Measurements from ENCODE around the gene FARS2.

- TF ChIP-seq ZBTB1 (CRISPR knock-in tag; IDR thresholded peaks at IDR 0.05; ENCODE audit: borderline replicate concordance, low read depth) (no peak), ARNT (IDR thresholded peaks at IDR 0.05) (no peak), ZFX (CRISPR knock-in tag; IDR thresholded peaks at IDR 0.05) (no peak), PURB (CRISPR knock-in tag; IDR thresholded peaks at IDR 0.05; ENCODE audit: low read depth) (no peak), CTCF (IDR thresholded peaks at IDR 0.05 in 2 of 3, conservative IDR thresholded peaks at IDR 0.05 in 1 of 3; ENCODE audit: insufficient read depth in 2 of 3, low read depth in 1 of 3, low read length in 3 of 3) (no peak), ZNF175 (CRISPR knock-in tag; IDR thresholded peaks at IDR 0.05; ENCODE audit: low read depth) (no peak), EP300 (IDR thresholded peaks at IDR 0.05; ENCODE audit: low read length) (no peak), SIN3B (IDR thresholded peaks at IDR 0.05; ENCODE audit: low read depth) (no peak), TEAD2 (tag; IDR thresholded peaks at IDR 0.05) (no peak), SIN3A (IDR thresholded peaks at IDR 0.05; ENCODE audit: borderline replicate concordance in 2 of 2, control insufficient read depth in 1 of 2, low read depth in 2 of 2, low read length in 2 of 2) (no peak), SP1 (CRISPR knock-in tag; IDR thresholded peaks at IDR 0.05) (no peak), ZNF121 (CRISPR knock-in tag; conservative IDR thresholded peaks at IDR 0.05) (no peak), GABPA (tag; conservative IDR thresholded peaks at IDR 0.05; ENCODE audit: low read depth) (no peak), POLR2AphosphoS5 (IDR thresholded peaks at IDR 0.05; ENCODE audit: control insufficient read depth, insufficient read depth, low read depth, low read length) (no peak)
Observed at GRCh38 chr6:5425267-5425666, 164.0 kb downstream of the FARS2 start.
